K562 (cell line): ENCODE results near the gene DYRK2. TPM values are rescaled to one million over a fixed set of nuclear protein-coding genes. Genes with fewer than 3 reads are reported as not detected.

ENCODE experiments used
- CEBPB ChIP-seq: fragments of 450-650 bp; IDR thresholded peaks from 2 replicates; pipeline ENCODE4 v1.6.1; 2016; ENCODE audit warnings: missing genetic modification characterization, missing compliant biosample characterization
- FOSL1 ChIP-seq: fragments of 200-800 bp; sonication (Bioruptor generic); conservative IDR thresholded peaks from 2 replicates; pipeline ENCODE4 v1.6.1; 2016; ENCODE audit warnings: missing genetic modification characterization, missing compliant biosample characterization
- polyA plus RNA-seq, 8 experiments: library from polyadenylated mRNA; depleted of rRNA in 4 of 8; stranded (reverse) in 5 of 8; unstranded in 3 of 8; fragments of >200 nt; fragmentation: Nextera tagmentation in 2 of 8; fragmentation: Illumina TruSeq in 1 of 8; extraction: Ambion mirVana in 2 of 8; extraction: Trizol in 1 of 8; gene quantifications; 2 replicates each; pipeline versions ENCODE4 v1.2.1 to v1.2.3, GENCODE V29; 2011 to 2014; ENCODE audit warnings: inconsistent platforms in 1 of 8, missing spikeins in 1 of 8
- total RNA-seq, 7 experiments: library from RNA; depleted of rRNA in 6 of 7; stranded (reverse); fragments of >200 nt in 6 of 7; fragmentation: Illumina TruSeq in 2 of 7; extraction: Trizol in 2 of 7; gene quantifications; 2 replicates each; pipeline versions ENCODE4 v1.2.1 to v1.2.3, GENCODE V29; 2011 to 2021; ENCODE audit warnings: low replicate concordance in 1 of 7
- TF ChIP-seq, protein P1 (sequence below), 2 experiments: fragments of 450-650 bp; IDR thresholded peaks; 2 replicates each; pipeline ENCODE4 v1.6.1; 2016; ENCODE audit warnings: mild to moderate bottlenecking in 2 of 2, borderline replicate concordance in 1 of 2, low read depth in 1 of 2, moderate library complexity in 1 of 2

Gene DYRK2
- total and polyA plus RNA-seq, 9 of the 15 experiments (the other 6 are each of a cell fraction or from before 2014, with no cell fraction given): 1.7 to 15.4 (median 8.4) TPM

DNA sequence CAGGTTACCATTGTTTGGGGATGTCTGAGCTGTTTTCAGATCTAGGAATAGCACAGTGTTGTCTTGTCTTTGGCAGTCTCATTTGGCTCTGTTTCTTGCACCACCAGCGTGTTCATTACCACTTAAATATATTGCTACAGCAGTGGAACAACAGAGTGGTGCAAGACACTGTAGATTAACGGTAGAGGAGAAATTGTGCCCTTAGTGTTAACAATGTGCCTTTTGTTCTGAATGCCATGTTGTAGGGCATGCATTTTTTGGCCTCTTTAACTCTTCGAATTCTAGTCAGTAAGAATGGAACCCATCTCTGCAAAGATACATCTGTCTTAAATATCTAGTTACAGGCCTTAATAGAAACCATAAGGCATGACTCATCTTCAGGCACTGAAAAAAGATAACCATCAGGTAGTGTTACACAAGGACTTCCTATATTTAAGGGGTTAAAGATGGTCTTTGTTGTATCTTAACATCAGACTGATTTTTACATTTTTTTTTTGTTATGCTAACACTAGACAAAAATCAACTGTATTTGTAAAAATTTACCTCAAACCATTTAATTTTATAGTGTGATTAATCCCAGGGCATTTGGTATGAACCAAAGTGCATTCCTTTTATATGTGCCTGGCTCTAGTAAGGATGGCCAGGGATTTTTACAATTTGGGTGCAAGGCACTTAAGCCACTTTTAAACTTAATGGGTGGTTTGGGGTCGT lies 12.9 kb downstream of the DYRK2 start (continued):
- TF ChIP-seq FOSL1 (tag) (peak; percentile 87), CEBPB (peak; percentile 22; the same call in 1 of the 2 replicates)
- TF ChIP-seq, protein P1, sequence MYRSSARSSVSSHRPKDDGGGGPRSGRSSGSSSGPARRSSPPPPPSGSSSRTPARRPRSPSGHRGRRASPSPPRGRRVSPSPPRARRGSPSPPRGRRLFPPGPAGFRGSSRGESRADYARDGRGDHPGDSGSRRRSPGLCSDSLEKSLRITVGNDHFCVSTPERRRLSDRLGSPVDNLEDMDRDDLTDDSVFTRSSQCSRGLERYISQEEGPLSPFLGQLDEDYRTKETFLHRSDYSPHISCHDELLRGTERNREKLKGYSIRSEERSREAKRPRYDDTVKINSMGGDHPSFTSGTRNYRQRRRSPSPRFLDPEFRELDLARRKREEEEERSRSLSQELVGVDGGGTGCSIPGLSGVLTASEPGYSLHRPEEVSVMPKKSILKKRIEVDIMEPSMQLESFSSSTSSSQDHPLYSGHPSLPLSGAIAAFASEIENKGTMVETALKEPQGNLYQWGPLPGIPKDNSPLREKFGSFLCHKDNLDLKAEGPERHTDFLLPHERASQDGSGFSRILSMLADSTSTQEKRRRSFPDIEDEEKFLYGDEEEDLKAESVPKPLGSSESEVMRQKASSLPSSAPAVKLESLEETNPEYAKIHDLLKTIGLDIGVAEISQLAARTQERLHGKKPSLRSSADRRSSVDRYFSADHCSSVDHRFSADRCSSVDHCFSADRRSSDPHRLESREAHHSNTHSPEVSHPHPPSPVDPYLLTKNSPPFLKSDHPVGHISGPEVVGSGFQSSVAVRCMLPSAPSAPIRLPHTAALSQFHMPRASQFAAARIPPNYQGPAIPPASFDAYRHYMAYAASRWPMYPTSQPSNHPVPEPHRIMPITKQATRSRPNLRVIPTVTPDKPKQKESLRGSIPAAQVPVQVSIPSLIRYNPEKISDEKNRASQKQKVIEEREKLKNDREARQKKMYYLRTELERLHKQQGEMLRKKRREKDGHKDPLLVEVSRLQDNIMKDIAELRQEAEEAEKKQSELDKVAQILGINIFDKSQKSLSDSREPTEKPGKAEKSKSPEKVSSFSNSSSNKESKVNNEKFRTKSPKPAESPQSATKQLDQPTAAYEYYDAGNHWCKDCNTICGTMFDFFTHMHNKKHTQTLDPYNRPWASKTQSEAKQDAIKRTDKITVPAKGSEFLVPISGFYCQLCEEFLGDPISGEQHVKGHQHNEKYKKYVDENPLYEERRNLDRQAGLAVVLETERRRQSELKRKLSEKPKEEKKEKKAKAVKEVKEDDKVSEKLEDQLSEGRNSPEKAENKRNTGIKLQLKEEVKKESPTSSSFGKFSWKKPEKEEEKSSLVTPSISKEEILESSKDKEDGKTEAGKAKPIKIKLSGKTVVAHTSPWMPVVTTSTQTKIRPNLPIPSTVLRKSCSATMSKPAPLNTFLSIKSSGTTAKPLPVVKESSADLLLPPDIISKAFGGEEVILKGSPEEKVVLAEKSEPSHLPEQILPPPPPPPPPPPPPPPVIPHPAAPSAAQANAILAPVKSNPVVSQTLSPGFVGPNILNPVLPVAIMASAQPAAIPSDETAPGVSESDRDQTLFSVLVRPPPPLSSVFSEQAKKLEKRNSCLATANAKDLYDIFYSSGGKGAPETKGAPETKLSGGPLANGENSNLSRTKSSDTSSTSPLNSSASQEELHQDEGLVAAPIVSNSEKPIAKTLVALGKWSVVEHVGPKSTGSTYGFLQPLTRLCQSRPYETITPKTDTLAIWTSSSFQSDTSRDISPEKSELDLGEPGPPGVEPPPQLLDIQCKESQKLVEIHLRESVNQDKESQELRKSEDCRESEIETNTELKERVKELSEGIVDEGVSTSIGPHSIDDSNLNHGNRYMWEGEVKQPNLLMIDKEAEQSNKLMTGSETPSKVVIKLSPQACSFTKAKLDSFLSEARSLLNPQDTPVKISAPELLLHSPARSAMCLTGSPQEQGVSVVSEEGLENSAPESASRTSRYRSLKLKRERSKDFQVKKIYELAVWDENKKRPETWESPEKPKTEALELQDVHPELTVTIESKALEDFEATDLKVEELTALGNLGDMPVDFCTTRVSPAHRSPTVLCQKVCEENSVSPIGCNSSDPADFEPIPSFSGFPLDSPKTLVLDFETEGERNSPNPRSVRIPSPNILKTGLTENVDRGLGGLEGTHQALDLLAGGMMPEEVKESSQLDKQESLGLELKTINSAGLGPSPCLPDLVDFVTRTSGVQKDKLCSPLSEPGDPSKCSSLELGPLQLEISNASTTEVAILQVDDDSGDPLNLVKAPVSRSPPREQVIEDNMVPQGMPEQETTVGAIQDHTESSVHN (IDR thresholded peaks at IDR 0.05; ENCODE audit: borderline replicate concordance in 1 of 2, low read depth in 1 of 2): no peak
- TF ChIP-seq, all 486 proteins: peak for 13
